HPDE6-E6E7 (cell line): ENCODE results near the gene C11orf97.
"Not testable (repeated sequence)": the region's sequence is repeated elsewhere in the genome, so short reads cannot be mapped to it uniquely, and the experiment has no call there.

Experiments
- DNase-seq: peaks from one replicate; pipeline ENCODE4 v3.0.0; 2011; ENCODE audit warnings: missing footprints; ENCODE audit errors: extremely low spot score

The C11orf97 gene

GRCh38 chr11:94525546-94526324 lies 13.5 kb downstream of the C11orf97 start:
- no peak for DNase-seq

DNA sequence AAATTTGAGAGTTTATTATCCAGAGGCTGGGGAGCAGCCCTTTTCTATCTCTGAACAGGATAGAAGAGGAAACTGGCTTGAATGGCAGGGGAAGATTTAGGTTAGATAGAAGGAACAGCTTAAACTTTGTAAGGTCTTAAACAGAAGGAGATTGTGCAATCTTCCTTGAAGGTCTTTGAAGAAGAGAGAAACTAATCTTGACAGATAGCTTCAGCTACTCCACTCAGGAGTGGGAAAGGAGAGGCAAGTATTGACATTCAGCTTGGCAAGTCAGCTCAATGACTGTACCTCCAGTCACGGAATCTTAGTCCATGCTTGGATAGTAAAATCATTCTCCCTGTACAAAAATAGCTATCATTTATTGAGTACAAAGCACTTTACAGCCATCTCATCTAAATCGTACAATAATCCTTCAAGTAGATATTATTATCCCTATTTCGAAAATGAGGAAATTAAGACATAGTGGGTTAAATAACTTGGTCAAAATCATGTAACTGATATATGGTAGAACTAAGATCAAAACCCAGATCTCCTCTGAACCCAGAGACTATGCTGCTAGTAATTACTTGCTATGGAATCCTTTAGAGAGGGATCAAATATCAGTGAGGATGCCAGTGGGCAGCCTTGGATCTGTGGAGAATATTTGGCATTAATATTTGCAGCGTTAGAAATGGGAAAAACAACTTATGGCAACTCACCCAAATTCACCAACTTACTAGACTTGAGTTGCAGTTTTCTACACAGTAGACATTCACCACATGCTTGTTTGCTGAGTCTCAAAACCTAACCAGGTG lies 14.6 kb downstream of the C11orf97 start:
- no peak for DNase-seq

- DNase-seq: no peak
Measured at GRCh38 chr11:94528551-94528950, 16.3 kb downstream of the C11orf97 start.

GRCh38 chr11:94532211-94532610 lies 19.9 kb downstream of the C11orf97 start:
- DNase-seq: no peak

DNA sequence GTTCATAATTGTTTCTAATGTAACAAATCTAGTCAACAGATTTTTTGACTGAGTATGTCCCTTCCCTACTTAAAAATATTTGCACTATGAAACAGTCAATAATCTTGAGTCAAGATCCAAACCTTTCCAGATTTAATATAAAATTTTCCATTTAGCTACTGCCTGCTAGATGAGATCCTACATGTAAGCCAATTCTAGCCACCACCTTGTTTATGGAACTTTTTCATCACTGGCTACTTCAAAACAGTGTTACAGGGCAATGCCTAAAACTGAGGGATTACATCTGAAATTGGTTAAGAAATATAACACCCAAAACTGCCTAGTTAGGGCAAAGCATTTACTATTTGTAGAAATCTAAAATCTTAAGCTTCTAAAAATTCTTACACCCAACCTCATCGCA lies 20.9 kb downstream of the C11orf97 start:
- DNase-seq: no peak

- no peak for DNase-seq
Measured at GRCh38 chr11:94533696-94534630, 21.7 kb downstream of the C11orf97 start.

DNA sequence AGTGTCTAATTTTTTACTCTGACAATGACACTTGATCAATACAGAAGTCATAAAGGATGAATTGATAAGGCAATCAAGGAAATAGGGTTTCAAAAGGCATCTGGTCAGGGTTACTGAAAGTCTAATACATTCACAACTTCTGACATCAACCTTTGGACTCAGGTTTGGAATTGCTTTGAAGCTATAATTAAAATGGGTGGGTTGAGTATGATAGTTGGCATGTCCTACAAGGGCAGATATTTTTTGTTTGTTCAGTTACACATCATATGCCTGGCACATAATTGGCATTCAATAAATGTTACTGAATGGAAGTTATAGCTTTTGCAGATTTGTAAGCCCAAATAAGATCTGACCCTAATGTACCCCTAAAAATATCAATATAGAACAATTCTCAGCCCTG lies 24.1 kb downstream of the C11orf97 start:
- no peak for DNase-seq

DNA sequence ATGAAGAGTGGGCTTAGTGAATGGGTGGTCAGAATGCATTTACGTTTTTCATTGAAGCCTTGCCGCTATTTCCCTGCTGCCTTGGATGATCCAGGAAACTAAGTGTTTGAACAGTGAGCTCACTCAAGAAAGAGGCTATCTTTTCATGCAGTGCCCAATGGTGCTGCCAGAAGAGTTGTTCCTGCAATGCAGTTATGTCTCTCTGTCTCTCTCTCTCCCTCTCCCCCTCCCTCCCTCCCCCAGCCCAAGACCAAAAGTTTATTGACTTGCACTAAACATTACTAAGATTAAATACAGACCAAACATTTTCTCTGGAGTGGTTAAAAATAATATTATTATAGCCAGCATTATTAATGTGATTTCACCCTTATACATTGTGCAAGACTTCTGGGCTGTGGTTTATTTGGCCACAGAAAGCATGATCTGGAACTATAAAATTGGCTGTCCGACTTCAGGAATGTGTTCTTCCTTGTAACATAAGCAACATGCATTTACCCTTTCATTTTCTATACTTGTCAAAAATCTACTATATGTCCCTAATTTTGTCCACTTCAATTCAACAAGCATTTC lies 24.9 kb downstream of the C11orf97 start:
- no peak for DNase-seq

- DNase-seq: no peak
Measured at GRCh38 chr11:94539420-94539819, 27.2 kb downstream of the C11orf97 start.

DNA sequence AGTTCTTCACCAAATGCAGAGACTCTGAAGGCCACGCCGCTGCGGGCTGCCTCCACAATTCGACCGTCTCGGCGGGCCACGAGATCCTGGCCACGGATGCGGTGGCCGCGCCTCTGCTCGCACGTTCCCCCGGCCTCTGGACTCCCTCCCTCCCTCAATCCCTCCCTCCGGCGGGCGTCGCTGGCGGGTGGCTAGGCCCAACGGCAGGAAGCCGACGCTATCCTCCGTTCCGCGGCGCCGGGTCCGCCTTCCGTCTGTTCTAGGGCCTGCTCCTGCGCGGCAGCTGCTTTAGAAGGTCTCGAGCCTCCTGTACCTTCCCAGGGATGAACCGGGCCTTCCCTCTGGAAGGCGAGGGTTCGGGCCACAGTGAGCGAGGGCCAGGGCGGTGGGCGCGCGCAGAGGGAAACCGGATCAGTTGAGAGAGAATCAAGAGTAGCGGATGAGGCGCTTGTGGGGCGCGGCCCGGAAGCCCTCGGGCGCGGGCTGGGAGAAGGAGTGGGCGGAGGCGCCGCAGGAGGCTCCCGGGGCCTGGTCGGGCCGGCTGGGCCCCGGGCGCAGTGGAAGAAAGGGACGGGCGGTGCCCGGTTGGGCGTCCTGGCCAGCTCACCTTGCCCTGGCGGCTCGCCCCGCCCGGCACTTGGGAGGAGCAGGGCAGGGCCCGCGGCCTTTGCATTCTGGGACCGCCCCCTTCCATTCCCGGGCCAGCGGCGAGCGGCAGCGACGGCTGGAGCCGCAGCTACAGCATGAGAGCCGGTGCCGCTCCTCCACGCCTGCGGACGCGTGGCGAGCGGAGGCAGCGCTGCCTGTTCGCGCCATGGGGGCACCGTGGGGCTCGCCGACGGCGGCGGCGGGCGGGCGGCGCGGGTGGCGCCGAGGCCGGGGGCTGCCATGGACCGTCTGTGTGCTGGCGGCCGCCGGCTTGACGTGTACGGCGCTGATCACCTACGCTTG lies 31.7 kb downstream of the C11orf97 start, which contains the start of gene FUT4:
Gene FUT4 (plus strand): TSS at position 227 of the 951 bp plus-strand sequence. CDS start 213 bp downstream, at position 440.
- DNase-seq: peak; percentile 73

- DNase-seq: no peak
Measured at GRCh38 chr11:94544646-94545263, 32.5 kb downstream of the C11orf97 start.

DNA sequence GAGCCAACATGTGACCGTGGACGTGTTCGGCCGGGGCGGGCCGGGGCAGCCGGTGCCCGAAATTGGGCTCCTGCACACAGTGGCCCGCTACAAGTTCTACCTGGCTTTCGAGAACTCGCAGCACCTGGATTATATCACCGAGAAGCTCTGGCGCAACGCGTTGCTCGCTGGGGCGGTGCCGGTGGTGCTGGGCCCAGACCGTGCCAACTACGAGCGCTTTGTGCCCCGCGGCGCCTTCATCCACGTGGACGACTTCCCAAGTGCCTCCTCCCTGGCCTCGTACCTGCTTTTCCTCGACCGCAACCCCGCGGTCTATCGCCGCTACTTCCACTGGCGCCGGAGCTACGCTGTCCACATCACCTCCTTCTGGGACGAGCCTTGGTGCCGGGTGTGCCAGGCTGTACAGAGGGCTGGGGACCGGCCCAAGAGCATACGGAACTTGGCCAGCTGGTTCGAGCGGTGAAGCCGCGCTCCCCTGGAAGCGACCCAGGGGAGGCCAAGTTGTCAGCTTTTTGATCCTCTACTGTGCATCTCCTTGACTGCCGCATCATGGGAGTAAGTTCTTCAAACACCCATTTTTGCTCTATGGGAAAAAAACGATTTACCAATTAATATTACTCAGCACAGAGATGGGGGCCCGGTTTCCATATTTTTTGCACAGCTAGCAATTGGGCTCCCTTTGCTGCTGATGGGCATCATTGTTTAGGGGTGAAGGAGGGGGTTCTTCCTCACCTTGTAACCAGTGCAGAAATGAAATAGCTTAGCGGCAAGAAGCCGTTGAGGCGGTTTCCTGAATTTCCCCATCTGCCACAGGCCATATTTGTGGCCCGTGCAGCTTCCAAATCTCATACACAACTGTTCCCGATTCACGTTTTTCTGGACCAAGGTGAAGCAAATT lies 33.3 kb downstream of the C11orf97 start:
- no peak for DNase-seq

DNA sequence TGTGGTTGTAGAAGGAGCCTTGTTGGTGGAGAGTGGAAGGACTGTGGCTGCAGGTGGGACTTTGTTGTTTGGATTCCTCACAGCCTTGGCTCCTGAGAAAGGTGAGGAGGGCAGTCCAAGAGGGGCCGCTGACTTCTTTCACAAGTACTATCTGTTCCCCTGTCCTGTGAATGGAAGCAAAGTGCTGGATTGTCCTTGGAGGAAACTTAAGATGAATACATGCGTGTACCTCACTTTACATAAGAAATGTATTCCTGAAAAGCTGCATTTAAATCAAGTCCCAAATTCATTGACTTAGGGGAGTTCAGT lies 33.9 kb downstream of the C11orf97 start:
- DNase-seq: no peak

- no peak for DNase-seq
Measured at GRCh38 chr11:94546886-94547285, 34.6 kb downstream of the C11orf97 start.

DNA sequence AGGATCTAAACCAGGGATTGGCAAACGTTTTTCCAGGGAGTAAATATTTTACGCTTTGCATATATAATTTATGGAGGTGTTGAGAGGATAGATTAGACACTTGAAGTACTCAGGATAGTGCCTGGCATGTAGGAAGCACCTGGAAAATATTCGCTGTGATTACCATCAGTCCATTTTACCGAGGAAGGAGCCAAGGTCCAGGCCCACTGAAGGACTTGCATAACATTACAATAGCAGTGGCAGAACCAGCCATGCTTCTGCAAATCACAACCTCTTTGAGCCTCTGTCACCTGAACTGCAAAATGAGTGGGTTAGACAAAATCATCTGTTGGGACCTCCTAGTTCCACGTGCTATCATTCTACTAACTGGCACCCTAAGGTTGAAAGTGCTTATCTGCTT lies 36.9 kb downstream of the C11orf97 start:
- DNase-seq: no peak

- DNase-seq: no peak
Measured at GRCh38 chr11:94550513-94550912, 38.3 kb downstream of the C11orf97 start.

- DNase-seq: no peak
Measured at GRCh38 chr11:94553938-94554337, 41.7 kb downstream of the C11orf97 start.

DNA sequence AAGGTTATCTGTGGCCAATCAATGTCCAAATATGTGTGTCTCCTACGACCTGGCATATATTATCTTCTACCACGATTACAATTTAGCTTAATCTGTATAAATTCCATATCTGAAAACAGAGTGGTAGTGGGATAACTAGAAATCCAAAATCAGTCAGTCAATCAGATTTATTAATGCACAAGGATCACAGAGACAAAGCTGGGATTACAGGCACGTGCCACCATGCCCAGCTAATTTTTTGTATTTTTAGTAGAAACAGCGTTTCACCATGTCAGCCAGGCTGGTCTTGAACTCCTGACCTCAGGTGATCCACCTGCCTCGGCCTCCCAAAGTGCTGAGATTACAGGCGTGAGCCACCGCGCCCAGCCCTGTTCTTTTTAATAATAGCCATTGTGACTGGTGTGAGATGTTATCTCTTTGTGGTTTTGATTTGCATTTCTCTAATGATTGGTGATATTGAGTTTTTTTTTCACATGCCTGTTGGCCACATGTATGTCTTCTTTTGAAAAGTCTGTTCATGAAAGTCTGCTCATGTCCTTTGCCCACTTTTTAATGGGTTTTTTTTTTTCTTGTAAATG lies 43.6 kb downstream of the C11orf97 start:
- not testable (repeated sequence) for DNase-seq

DNA sequence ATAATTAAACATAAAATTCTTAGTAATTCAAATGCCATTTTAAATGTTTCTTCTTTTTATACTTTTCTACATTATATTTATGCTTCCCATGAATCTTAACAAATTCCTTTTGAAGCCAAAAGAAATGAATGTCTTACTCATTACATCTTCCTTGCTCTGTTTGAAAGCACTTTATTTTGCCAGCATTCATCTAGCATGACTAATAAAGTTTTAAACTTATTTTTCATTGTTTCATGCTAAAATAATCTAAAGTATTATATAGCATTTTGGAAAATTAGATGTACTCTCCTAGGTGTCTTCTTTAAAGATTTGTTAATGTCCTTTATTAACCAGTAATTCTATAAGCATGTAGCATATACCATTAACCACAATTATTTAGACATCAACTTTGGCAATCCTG lies 45.2 kb downstream of the C11orf97 start:
- DNase-seq: no peak
